Amniotic epithelial cell (primary cell): ENCODE results near the gene HIPK2.
A peak's percentile ranks its signal among the peaks of the same experiment; 100 is the strongest.
"Not testable (repeated sequence)": the region's sequence is repeated elsewhere in the genome, so short reads cannot be mapped to it uniquely, and the experiment has no call there.

ENCODE experiments used
- DNase-seq: peaks from one replicate; pipeline ENCODE4 v3.0.0-alpha.2; 2010; ENCODE audit warnings: low read depth

HIPK2 gene

DNA sequence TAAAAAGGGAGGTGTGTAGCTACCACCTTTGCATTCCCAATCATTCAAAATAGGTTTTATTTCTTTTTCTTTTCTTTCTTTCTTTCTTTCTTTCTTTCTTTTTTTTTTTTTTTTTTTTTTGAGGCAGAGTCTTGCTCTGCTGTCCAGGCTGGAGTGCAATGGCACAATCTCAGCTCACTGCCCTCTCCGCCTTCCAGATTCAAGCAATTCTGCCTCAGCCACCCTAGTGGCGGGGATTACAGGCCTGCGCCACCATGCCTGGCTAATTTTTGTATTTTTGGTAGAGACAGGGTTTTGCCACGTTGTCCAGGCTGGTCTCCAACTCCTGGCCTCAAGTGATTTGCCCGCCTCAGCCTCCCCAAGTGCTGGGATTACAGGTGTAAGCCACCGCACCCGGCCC is 107.1 kb downstream of the HIPK2 start:
- DNase-seq = not testable (repeated sequence)

DNA sequence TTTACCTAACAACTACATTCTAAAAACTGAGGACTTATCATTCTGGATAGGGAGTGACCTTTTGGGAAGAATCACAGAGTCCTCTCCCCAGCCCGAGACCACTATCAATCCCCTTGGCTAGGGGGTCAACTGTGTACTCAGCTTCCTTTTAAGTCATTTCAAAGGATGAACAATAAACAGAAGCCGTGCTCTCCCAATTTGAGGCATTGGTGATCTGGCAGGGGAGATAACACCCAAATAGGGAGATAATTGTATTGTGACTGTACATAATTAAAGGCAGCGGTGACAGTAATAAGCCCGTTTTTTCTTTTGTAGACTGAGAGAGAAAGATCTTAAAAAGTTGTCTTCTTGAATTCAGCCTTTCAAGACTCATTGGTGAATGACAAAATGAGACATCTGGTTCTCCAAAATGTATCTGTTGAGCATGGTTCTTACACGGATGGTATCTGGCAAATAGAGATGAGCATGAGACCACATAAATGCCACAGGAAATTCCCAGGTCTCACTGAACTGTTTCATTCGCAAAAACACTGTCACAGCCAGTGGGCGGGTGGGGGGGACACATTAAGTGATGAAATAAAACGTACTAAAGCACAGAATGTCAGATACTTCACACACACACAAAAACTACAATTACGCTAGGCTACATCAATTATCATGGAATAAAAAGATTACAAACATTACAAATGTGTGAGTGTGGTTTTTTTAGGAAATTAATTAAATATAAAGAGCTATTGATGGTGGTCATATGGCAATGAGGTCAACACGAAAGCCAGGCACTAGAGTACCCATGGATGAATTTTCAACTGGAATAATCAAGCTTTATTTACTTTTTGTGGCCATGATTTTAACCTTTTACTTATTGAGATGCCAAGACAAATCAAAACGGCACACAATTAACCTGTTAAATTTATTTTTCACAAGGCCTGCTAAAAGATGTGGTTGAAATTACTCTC is 108.4 kb downstream of the HIPK2 start:
- no peak for DNase-seq

DNA sequence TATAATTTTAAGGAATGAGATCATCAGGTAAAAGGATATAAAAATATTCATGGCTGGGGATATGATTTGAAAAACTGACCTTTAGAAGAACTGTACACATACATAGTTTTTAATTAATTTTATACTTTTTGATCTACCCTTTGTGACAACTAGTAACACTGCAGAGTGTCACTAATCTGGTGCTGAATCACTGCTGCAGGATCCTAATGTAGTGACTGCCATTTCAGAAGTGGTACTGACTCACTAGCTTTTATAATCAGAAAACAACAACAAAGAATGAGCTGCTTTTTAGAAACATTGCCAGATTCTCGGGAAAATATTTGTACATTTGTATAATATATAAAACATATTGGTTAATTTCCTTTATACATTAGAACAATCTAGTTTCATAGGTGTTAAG is 110.4 kb downstream of the HIPK2 start:
- no peak for DNase-seq

DNA sequence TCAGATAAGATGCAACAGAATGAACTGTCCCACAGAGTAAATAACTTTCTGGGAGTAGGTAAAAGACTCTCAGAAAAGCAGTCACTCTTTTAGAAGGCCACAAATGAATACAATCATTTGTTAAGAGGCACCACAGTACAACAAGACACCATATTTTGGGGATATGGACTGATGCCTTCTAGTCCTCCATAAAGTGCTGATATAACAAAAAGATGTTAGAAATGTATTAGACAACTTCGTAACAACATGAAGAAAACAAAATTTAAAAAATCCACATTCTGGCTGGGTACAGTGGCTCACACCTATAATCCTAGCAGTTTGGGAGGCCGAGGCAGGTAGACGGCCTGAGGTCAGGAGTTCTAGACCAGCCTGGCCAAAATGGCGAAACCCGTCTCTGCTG is 111.3 kb downstream of the HIPK2 start:
- DNase-seq = no peak

DNA sequence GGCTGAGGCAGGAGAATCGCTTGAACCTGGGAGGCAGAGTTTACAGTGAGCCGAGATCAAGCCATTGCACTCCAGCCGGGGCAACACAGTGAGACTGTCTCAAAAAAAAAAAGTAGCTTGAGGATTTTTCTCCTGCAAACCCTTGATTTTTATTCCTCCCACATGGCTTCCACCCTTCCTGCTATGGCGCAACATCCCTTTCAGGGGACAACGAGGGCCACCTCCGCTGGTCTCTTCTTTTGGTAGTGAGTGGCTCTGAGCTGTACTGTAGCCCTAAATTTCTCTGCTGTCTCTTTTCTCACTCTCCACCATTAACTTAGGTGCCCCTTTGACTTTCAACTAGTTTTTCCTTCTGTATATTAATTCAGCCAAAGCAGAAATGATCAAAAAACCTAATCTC is 113.4 kb downstream of the HIPK2 start:
- no peak for DNase-seq

DNA sequence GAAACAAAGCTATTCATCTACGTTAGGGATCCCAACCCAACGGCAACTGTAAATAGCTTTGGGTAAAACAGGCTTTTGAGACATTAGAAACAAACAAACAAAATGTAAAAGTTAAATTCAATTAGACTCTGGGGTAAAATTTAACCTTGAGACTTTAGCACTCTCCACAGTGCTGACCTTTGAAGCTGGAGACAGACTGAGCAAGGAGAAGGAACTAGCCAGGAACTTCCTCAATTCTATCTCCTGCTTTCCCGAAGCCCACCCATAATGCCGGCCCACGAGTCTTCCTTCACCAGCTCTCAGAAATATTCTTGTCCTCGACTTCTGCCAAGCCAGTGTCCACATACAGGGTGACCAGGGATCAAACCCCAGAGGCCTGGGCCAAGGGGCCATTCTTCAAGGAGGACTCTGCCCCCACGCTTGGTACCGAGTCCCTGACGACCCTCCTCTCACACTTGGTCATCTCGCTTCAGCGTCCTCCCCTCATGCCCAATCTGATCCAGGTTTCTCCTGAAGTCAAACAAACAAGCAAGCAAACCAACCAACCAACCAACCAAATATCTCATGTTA is 114.1 kb downstream of the HIPK2 start:
- no peak for DNase-seq

DNA sequence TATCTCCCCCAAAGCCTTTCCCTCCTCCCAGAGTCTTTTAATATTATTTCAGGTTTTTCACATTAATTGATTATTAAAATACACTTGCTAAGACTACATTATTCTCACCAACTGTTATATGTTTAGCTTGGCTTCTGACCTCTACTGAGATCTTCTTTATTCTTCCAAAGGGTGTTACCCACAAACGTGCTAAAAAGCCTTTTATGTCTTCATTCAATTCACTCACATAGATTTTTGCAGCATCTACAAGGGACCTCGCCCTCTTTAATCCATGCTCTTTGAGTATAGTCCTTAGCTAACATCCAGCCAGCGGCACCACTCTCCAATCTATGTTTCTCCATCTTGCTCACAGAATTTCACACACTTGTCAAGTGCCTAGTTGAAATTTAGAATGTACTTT is 115.9 kb downstream of the HIPK2 start:
- no peak for DNase-seq

DNA sequence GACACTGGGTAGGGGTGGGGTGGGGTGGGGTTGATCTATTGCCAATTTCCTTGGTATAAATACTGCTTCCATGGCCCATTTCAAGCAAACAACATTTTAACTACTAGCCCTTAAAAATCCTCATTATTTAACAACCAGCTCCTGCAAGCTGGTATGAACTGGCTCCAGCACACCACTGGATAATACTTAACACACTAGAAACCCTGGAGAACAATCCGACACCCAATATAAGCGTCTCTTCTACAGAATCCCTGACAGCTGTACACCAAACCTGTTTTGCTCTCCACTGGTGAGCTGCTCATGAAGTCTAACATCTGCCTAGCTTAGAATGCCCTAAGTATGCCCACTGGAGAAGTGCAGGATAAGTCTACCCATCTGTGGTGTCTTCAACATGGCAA is 116.8 kb downstream of the HIPK2 start:
- DNase-seq = no peak

DNA sequence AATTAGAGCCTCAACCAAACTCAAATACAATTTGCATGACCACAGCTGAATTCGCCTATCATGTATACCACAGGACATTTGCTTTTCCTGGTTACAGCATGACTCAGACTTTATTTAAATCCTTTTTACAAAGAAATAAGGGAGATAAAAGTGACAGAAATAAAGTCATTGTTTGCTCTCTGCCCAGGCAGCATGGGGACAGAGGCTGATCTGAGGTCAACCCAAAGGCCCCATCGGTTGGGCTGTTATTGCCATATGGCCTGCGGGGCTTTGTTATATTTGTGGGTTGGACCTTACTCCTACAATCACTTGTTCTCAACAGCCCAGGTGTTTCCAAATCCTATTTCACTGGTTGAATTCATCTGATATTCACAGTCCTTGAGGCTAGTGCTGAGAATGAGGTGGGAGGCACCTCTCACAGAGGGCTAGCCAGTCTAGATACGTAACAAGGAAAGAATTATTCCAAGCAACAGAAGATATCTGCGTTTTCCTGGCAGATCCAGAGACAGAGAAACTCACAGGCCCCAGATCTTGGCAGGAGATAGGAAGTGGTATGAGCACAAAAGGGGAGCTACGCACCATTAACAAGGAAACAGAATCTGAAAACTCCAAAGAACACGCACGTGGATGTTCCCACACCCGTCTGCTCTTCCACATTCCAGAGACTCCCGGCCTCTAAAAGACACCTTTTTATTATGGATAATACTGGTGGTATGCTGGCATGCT is 117.3 kb downstream of the HIPK2 start:
- peak; percentile 41 for DNase-seq

DNA sequence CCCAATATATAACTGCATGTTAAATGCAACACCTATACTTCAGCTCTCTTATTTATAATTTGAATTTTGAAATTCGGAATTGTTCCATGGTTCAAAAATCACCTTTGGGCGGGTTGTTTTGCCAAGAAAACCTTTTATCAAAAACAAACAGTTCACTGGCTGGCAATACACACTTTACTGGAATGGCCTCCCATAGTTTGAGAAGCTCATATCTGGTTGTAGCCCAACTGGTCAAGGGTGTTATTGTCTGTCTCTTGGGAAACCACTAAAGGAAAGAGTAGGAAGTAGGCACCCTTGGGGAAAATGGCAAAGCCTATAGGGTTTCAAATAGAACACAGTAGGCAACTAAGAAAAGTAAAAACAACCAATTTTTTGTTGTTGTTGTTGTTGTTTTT is 117.9 kb downstream of the HIPK2 start:
- no peak for DNase-seq

DNA sequence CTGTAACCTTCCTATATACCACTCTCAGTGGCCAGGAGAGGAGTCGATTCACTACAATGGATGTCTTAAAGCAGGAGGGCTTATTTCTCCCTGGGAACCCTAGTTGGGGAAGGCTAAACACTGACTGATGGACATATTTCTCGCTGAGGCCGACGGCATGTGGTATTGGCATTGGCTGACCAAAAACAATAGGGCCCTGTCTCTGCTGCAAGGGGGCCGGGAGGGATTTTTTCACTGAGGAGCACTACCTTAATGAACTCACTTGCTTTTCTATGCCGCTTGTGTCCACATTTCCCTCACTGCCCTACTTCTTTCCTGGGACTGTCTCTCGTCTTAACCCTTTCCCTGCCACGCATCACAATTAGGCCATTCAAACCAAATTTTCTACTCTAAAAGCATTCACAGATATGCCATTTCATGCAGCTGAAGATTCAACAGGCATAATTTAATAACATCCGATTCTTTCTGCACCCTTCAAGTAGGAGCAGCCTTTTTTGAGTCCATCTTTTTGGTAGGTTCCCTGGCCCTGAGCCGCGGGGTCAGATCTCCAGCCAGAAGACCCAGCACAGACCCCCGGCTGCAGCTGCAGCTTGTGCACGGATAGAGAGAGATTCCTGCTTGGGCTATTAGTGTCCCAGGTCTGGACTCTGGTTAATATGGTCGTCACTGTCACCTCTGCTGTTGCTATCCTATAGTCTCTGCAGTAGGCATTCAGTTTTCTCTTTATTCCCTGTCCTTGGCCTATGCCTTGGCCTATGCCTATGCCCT is 118.7 kb downstream of the HIPK2 start:
- DNase-seq = no peak

DNA sequence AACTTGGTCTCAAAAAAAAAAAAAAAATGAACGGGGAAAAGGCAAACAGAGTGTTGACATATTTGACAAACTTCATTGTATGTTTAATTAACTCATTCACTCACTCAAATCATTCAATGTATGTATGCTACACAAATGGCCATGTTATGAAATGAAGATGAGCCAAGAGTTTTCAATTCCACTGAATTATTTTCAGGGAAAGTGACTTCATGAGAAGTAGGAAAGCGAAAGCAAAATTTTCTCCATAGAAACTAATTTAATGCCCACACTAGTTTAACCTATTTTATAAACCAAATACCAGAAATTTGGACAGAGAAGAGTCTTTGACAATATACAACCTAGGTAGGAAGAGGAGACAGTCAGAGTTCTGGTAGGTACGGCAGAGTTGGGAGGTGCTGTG is 119.5 kb downstream of the HIPK2 start:
- no peak for DNase-seq

DNA sequence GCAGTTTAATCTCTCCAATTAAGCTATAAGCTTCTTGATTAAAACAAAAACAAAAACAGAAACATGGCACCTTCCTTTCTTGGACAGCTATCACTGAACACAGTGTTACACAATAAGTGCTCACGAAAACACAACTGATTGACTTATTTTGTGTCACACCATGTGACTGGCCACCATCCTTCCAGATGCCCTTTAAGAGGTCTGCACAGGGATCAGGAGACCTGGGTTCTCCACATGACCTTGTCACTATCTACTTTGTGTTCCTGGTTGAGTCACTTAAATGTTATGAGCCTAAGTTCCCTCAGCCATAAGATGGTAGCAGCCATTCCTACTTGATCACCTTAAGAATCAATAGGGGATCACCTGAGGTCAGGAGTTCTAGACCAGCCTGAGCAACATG is 120.1 kb downstream of the HIPK2 start:
- DNase-seq = no peak

DNA sequence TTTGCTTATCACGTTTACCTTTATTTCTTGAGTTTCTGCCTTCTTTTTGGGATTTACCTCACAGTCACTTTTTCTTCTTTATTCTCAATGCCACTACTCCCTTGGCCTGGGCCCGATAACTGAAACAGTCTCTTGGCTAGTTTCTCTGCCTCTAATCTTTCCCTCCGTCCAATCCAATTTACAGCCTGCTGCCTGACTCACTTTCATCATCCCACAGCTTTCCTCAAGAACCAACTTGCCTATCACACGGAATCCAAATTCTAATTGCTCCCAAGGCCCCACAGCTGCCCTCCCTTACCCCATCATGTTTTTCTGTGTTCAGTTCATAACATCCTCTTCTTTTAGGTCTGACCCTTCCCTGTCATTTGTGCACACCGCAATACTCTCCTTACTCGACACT is 121.4 kb downstream of the HIPK2 start:
- no peak for DNase-seq

DNA sequence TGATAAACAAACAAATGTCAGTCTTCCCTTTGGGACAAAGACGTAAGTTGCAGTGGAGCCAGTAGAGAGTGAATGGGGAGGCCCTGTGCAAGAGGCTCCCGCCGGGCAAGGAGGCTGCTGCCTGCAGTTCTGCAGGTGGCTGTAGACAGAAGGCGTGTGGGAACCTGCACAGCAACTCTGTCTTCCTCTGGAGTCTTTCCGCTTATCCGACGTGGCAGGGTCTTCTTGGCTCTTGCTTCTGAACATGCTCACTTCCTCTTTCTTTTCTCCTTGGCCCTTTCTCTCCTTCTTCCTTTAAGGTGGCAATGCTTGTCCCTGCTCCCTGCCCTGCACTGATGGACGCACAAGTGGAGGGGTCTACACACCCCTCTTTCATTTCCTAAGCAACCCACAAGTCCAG is 122.5 kb downstream of the HIPK2 start:
- no peak for DNase-seq

DNA sequence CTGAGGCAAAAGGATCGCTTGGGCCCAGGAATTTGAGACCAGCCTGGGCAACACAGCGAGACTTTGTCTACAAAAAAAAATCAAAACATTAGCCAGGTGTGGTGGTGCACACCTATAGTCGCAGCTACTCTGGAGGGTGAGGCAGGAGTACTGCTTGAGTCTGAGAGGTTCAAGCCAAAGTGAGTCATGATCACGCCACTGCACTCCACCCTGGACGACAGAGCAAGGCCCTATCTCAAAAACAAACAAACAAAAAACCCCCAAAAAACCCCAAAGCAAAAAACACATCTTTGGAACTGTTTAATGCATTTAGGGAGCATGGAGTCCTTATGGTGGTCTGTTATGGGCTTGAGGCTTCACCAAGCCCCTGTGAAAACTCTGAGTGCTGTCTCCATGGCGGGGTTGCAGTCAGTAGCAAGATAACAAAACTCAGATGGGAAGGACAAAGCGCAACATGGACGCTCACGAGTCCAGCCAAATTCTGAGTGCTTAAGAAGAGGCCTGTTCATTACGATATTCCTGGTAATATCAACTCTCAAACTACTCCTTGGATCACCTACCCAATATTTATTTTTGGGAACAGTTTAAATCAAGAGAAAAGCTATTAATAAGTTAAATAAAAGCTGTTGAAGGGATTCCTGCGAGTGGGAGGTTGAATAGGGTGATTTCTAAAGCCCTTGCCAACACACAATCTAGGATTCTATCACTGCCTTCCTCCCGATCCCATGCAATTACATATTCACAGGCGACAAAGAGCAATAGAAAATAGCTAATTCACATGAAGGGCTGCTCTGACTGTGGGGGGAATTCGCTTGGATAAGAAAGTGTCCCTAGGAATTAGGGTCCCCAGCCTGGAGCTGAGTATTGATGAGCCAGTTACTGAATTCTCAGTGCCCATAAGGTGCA is 123.3 kb downstream of the HIPK2 start:
- DNase-seq = no peak

DNA sequence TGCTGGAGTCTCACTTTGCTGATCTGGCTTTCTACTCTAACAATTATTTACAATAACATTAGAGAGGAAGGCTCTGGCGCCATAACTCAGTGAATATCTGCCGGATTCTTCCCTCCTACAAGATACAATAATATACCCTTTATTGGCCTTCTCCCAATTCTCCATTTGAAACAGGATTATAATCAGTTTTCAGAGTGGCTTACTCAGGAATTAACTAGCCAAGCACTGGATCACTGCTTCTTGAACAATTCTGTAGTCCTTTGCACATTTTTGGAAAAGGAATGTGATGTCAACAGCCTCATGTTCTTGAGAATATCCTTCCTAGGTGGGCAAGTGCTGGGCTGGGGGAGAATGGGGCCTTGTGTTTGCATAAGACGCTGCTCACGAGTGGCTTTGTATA is 125.9 kb downstream of the HIPK2 start:
- no peak for DNase-seq

DNA sequence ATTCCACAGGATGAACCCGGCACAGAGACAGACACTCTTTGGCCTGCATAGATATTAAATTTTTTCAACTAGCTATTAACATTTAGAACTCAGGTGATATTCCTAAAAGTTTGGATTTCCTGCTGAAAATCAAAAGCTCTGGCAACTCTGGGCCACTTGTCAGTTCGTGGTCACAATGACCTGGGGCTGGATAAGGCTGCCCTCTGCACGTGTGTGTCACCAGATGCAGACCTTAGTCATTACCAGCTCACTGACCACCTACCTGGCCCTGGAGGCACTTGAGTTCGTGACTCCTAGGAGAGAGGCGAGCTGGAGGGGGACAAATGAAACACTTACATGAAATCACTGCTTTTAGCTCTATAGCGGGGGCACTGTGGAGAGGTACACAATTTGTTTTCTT is 126.5 kb downstream of the HIPK2 start:
- DNase-seq = no peak

DNA sequence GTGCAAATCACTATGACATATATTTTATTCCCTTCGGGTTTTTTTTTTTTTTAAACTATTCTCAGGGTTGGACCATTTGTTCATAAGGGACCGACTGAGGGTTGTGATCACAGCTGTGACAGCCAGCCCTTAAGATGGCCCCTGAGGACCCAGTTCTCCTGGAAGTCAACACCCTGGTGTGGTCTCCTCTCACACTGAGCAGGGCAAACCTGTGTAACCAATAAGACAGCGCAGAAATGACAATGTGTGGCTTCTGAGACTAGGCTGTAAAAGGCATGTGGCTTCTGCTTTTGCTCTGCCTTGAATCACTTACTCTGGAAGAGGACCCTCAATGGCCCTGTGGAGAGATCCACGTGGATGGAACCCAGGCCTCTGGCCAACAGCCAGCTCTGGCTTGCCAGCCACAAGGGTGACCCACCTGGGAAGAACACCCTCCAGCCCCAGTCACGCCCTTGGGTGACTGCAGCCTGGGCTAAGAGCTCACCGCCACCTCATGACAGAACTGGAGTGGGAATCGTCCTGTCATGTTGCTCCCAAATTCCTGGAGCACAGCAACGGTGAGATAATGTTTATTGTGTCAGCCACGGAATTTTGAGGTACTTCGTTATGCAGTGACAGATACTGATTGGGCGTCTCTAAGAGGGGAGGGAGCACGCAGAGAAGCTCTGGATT is 127.2 kb downstream of the HIPK2 start:
- no peak for DNase-seq

DNA sequence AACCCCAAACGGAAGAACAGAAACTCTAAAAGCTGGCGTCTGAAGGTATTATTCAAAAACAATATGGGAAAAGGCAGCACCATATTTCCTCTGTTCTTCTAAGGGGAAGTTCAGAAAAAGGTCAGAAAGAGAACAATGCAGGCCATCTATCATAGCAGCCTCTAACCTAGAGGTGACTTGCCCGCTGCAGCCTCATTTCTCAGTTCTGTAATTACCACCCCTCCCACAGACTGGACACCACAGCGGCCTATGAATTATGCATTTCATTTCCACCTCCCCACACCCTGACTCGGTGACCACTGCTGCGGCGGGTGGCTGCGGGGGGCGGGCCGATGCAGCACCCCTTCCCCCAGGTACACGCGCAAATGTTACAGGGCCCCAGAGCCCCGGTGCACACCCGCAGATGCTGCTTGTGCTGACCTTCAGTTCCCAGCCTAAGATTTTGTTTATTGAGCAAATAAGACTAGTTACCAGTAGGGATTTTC is 128.8 kb downstream of the HIPK2 start:
- no peak for DNase-seq
